Mucosa of stomach (tissue), 1 donor: ENCODE data around the gene LYVE1.

Experiments used
- H3K27me3 ChIP-seq: one replicate; pipeline ENCODE4 v1.7.0; 2013; ENCODE audit warnings: mild to moderate bottlenecking, low read length; ENCODE audit not compliant: control insufficient read depth, insufficient read depth
- H3K36me3 ChIP-seq: one replicate; pipeline ENCODE4 v1.7.0; 2013; ENCODE audit warnings: low read length; ENCODE audit not compliant: control insufficient read depth, insufficient read depth
- H3K4me1 ChIP-seq: one replicate; pipeline ENCODE4 v1.7.0; 2013; ENCODE audit warnings: mild to moderate bottlenecking, low read length; ENCODE audit not compliant: control insufficient read depth, insufficient read depth
- H3K4me3 ChIP-seq: one replicate; pipeline ENCODE4 v1.7.0; 2013; ENCODE audit warnings: low read length
- H3K9ac ChIP-seq: one replicate; pipeline ENCODE4 v1.7.0; 2013; ENCODE audit warnings: mild to moderate bottlenecking, low read length, moderate library complexity
- H3K9me3 ChIP-seq: one replicate; pipeline ENCODE4 v1.7.0; 2013; ENCODE audit warnings: mild to moderate bottlenecking, low read length, moderate library complexity; ENCODE audit not compliant: control insufficient read depth
- donor health status: Pancreatic carcinoma.

LYVE1 gene

GRCh38 chr11:10514202-10514601 lies 54.3 kb downstream of the LYVE1 start:
- Histone ChIP-seq H3K27me3 (no peaks in the 10 kb centered on the region), H3K4me3 (no peak overlapping the region), H3K9ac (no peak overlapping the region), H3K9me3 (no peaks in the 10 kb centered on the region), H3K4me1 (no peaks in the 10 kb centered on the region), H3K36me3 (no peaks in the 10 kb centered on the region)

DNA sequence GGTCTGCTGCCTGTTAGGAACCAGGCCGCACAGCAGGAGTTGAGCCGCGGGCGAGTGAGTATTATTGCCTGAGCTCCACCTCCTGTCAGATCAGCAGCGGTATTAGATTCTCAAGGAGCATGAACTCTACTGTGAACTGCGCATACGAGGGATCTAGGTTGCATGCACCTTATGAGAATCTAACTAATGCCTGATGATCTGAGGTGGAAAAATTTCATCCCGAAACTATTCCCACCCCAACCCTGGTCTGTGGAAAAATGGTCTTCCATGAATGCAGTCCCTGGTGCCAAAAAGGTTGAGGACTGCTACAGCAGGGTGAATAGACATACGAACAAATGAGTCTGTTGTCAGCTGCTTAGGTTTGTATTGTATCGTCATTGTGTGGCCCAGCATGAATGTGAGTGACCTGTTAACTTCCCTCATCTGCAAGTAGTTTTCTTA lies 57.3 kb downstream of the LYVE1 start:
- Histone ChIP-seq H3K36me3 (no peaks in the 10 kb centered on the region), H3K4me1 (no peaks in the 10 kb centered on the region), H3K9me3 (no peaks in the 10 kb centered on the region), H3K4me3 (no peak overlapping the region), H3K27me3 (no peaks in the 10 kb centered on the region), H3K9ac (no peak overlapping the region)
